ENCODE measurements around the gene ZNF384. TPM values are rescaled to one million over a fixed set of nuclear protein-coding genes. Genes with fewer than 3 reads are reported as not detected.
"Not testable (repeated sequence)": the region's sequence is repeated elsewhere in the genome, so short reads cannot be mapped to it uniquely, and the experiment has no call there.

Gene ZNF384
- 10 to 100 TPM; 60.6 to 61.8 TPM for total RNA-seq

- Mint-ChIP-seq H3K36me3 (peaks cover 27% of the 10 kb centered on the region), H3K9me3 (no peaks in the 10 kb centered on the region), H3K4me1 (peaks cover 38% of the 10 kb centered on the region), H3K27ac (peak within 1 kb of the TSS; percentile 95), H3K4me3 (peak within 1 kb of the TSS; percentile 98), H3K27me3 (no peaks in the 10 kb centered on the region)
- peak; percentile 94 for DNase-seq
These were observed at the start of gene ZNF384 for GRCh38 chr12:6688999-6689882. Gene ZNF384 (minus strand): TSS chr12:6689375. CDS start chr12:6679520, 9,855 bp downstream.

- H3K4me3 Mint-ChIP-seq = no peak overlapping the region
- no peaks in the 10 kb centered on the region for H3K9me3 Mint-ChIP-seq
- H3K27ac Mint-ChIP-seq = no peak overlapping the region
- H3K4me1 Mint-ChIP-seq = peaks cover 4% of the 10 kb centered on the region
- H3K36me3 Mint-ChIP-seq = peaks cover 3% of the 10 kb centered on the region
- no peaks in the 10 kb centered on the region for H3K27me3 Mint-ChIP-seq
- no peak for DNase-seq
These were observed 47.6 kb upstream of the ZNF384 start for GRCh38 chr12:6736754-6737153.

- H3K4me3 Mint-ChIP-seq = no peak overlapping the region
- no peaks in the 10 kb centered on the region for H3K9me3 Mint-ChIP-seq
- H3K4me1 Mint-ChIP-seq = peaks cover 4% of the 10 kb centered on the region
- H3K36me3 Mint-ChIP-seq = peaks cover 10% of the 10 kb centered on the region
- H3K27me3 Mint-ChIP-seq = no peaks in the 10 kb centered on the region
- H3K27ac Mint-ChIP-seq = no peak overlapping the region
- peak; percentile 34 for DNase-seq
These were observed 46.4 kb upstream of the ZNF384 start for GRCh38 chr12:6735448-6736191.

DNA sequence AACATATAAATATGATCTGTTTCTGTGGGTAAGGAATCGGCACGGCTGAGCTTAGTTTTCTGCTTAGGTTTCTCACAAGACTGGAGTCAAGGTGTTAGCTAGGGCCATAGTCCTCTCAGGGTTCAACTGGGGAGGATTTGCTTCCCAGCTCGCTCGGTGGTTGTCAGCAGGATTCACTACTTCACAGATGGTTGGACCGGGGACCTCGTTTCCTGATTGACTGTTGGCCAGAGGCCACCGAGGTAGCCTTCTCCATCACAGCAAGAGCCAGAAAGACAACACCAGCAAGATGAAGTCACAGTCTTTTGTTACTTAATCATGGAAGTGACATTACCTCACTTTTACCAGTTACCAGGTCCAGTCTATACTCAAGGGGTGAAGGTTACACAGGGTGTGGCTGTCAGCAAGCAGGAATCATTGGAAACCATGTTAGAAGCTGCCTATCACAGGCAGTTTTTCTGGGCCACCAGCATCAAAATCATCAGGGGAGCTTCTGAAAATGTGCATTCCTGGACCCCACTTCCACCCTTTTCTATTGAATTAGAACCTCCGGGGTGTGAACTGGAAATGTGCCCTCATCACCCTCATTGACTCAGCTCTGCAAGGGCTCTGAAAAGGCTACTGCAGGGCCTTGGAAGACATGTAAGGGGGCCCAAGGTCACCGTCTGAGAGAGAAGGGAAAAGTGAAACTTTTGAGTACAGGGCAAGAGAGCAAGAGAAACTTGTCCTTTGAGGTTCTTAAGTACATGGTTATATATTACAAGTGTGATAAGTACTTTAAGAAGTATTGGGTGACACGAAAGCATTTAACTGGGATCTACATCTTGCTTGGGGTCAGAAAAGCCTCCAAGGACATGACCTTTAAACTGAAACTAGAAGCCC, 45.6 kb upstream of the ZNF384 start:
- H3K9me3 Mint-ChIP-seq = no peaks in the 10 kb centered on the region
- DNase-seq = no peak
- no peaks in the 10 kb centered on the region for H3K27me3 Mint-ChIP-seq
- H3K4me1 Mint-ChIP-seq = peaks cover 4% of the 10 kb centered on the region
- no peak overlapping the region for H3K4me3 Mint-ChIP-seq
- H3K27ac Mint-ChIP-seq = no peak overlapping the region
- H3K36me3 Mint-ChIP-seq = peaks cover 14% of the 10 kb centered on the region

DNA sequence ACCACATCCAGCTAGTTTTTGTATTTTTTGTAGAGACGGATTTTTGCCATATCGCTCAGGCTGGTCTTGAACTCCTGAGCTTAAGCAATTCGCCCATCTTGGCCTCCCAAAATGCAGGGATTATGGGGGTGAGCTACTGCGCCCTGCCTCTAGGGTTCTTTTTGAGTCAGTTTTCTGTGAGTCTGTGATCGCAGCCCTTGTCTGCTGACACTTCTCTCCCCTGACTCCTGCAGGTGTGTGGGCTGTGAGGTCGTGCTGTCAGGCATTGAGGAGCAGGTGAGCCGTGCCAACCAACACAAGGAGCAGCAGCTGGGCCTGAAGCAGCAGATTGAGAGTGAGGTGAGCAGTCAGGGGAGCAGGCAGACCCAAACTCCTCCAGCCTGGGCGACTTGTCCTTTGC, 41.0 kb upstream of the ZNF384 start:
- Mint-ChIP-seq H3K36me3 (peaks cover 20% of the 10 kb centered on the region), H3K4me1 (peaks cover 10% of the 10 kb centered on the region), H3K9me3 (no peaks in the 10 kb centered on the region), H3K27ac (no peak overlapping the region), H3K4me3 (no peak overlapping the region), H3K27me3 (no peaks in the 10 kb centered on the region)
- DNase-seq = no peak

- Mint-ChIP-seq H3K27me3 (no peaks in the 10 kb centered on the region), H3K27ac (no peak overlapping the region), H3K9me3 (no peaks in the 10 kb centered on the region), H3K4me3 (no peak overlapping the region), H3K4me1 (peaks cover 13% of the 10 kb centered on the region), H3K36me3 (peaks cover 20% of the 10 kb centered on the region)
- no peak for DNase-seq
These were observed 40.0 kb upstream of the ZNF384 start for GRCh38 chr12:6729186-6729585.

DNA sequence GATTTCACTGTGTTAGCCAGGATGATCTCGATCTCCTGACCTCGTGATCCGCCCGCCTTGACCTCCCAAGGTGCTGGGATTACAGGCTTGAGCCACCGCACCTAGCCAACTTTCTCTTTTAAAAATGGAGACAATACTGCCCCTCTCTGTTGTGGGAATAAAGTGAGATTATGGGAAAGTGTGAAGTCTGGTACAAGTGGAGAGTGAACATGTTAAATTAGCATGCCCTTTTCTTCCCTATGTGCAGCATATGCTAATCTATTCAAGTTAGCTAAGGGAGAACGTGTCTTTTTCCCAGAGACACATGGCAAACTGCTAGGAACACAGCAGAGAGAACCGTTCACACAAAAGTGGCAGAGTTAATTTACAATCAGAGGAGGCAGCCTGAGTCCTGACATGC, 36.2 kb upstream of the ZNF384 start:
- Mint-ChIP-seq H3K27ac (peak overlapping the region; percentile 64), H3K27me3 (no peaks in the 10 kb centered on the region), H3K9me3 (no peaks in the 10 kb centered on the region), H3K36me3 (peaks cover 13% of the 10 kb centered on the region), H3K4me1 (peaks cover 18% of the 10 kb centered on the region), H3K4me3 (peak overlapping the region; percentile 90)
- no peak for DNase-seq

- H3K4me3 Mint-ChIP-seq = peak overlapping the region; percentile 90
- peak; percentile 33 for DNase-seq
- peaks cover 9% of the 10 kb centered on the region for H3K36me3 Mint-ChIP-seq
- H3K9me3 Mint-ChIP-seq = no peaks in the 10 kb centered on the region
- no peaks in the 10 kb centered on the region for H3K27me3 Mint-ChIP-seq
- peak overlapping the region; percentile 95 for H3K27ac Mint-ChIP-seq
- peaks cover 18% of the 10 kb centered on the region for H3K4me1 Mint-ChIP-seq
These were observed 35.2 kb upstream of the ZNF384 start for GRCh38 chr12:6724409-6724797.

- H3K27ac Mint-ChIP-seq = peak within 1 kb of the TSS; percentile 95
These were observed 34.6 kb upstream of the ZNF384 start, which contains the start of gene COPS7A for GRCh38 chr12:6723607-6724408. Gene COPS7A (plus strand): TSS chr12:6724046. CDS start chr12:6724657, 611 bp downstream.

DNA sequence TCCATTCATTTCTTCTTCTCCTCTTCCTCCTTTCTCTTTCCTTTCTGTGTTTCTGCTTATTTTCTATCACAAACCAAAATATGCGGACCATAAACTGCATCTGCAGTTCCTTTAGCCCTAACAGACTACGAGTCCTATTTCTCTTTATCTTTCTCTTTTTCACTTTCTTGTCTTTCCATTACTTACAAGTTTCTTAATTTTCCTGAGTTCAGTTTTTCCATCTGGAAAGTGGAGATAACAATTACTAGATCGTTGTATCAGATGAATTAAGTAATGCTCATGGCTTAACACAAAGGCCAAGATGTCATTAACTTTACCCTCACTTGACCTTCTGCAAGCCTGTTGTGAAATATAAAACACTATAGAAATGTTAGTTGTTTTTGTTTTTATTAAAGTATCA, 33.7 kb upstream of the ZNF384 start:
- H3K27ac Mint-ChIP-seq = no peak overlapping the region
- peak overlapping the region; percentile 2 for H3K4me3 Mint-ChIP-seq

More at GRCh38 chr12:6723607-6724408, 34.6 kb upstream of the ZNF384 start, which contains the start of gene COPS7A:
- Mint-ChIP-seq H3K4me3 (peak within 1 kb of the TSS; percentile 90), H3K4me1 (peaks cover 18% of the 10 kb centered on the region), H3K27me3 (no peaks in the 10 kb centered on the region), H3K36me3 (peaks cover 9% of the 10 kb centered on the region), H3K9me3 (no peaks in the 10 kb centered on the region)
- DNase-seq = peak; percentile 97

GRCh38 chr12:6716874-6717437, 27.8 kb upstream of the ZNF384 start:
- Mint-ChIP-seq H3K27ac (no peak overlapping the region), H3K9me3 (no peaks in the 10 kb centered on the region), H3K4me1 (no peaks in the 10 kb centered on the region), H3K4me3 (no peak overlapping the region), H3K27me3 (peaks cover 6% of the 10 kb centered on the region), H3K36me3 (no peaks in the 10 kb centered on the region)
- no peak for DNase-seq

More for the DNA sequence above, 33.7 kb upstream of the ZNF384 start:
- Mint-ChIP-seq H3K27me3 (no peaks in the 10 kb centered on the region), H3K36me3 (peaks cover 9% of the 10 kb centered on the region), H3K9me3 (no peaks in the 10 kb centered on the region), H3K4me1 (peaks cover 18% of the 10 kb centered on the region)
- no peak for DNase-seq

GRCh38 chr12:6716031-6716873, 27.1 kb upstream of the ZNF384 start:
- H3K9me3 Mint-ChIP-seq, H3K36me3 Mint-ChIP-seq, H3K4me3 Mint-ChIP-seq: not testable (repeated sequence)

GRCh38 chr12:6708960-6709394, 19.8 kb upstream of the ZNF384 start:
- Mint-ChIP-seq H3K27me3 (peaks cover 18% of the 10 kb centered on the region), H3K9me3 (no peaks in the 10 kb centered on the region), H3K4me1 (peaks cover 8% of the 10 kb centered on the region), H3K4me3 (peak overlapping the region; percentile 39), H3K36me3 (peaks cover 1% of the 10 kb centered on the region), H3K27ac (peak overlapping the region; percentile 56)
- peak; percentile 54 for DNase-seq

More at GRCh38 chr12:6716031-6716873, 27.1 kb upstream of the ZNF384 start:
- DNase-seq, H3K27ac Mint-ChIP-seq, H3K27me3 Mint-ChIP-seq, H3K4me1 Mint-ChIP-seq: not testable (repeated sequence)
